ENCODE data around the gene BRWD1. TPM values are rescaled to one million over a fixed set of nuclear protein-coding genes. Genes with fewer than 3 reads are reported as not detected.

The BRWD1 gene
- total and polyA plus RNA-seq, 2 of the 8 experiments (the other 6 are each of a cell fraction or from before 2014, with no cell fraction given), result 9.3 to 45.2 TPM

DNA sequence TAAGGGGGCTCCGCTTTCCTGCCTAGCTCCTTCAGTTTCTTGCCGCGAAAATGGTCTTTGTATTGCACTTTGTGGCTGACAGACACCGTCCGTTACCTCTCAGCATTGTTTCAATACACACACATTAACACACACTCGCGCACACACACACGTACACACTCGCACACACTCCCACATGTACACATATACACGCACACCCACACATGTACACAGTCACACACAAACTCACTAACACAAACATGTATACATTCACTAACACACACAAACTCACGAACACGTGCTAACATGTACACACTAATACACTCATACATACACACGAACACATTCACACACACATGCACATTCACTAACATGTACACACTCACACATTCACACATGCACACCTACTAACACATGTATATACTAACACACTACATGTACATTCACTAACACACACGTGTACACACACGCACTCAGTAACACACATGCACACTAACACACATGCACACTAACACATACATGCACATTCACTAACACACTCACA, 179.1 kb downstream of the BRWD1 start:
- H4K8ac ChIP-seq (ENCODE audit: extremely low read depth, insufficient read depth, low read length), result no peak overlapping the region
- no peak overlapping the region for H3K23ac ChIP-seq (ENCODE audit: insufficient read length)
- no peak overlapping the region for H2AFZ ChIP-seq (ENCODE audit: low read length)
- WGBS, 2 experiments (ENCODE audit: extremely low coverage in 1 of 2, insufficient coverage in 1 of 2, insufficient read length in 1 of 2, insufficient replicate concordance in 2 of 2, low coverage in 1 of 2, low lambda C conversion rate in 2 of 2, missing lambda C conversion rate in 1 of 2), result 93 to 100% methylated on average over 7 to 15 of the region's 15 CpGs
- peaks cover 0 to 6% of the 10 kb centered on the region in 2 experiments; a peak in 2 of 4 replicates for H3K9me3 ChIP-seq (ENCODE audit: insufficient read depth in 2 of 2, low read depth in 1 of 2, low read length in 1 of 2)
- CTCF ChIA-PET (ENCODE audit: partially characterized antibody), result interaction anchor here (0.8 to 2.6 kb wide), 8 partner anchors 8 to 50 kb away, joined by 3 to 14 read pairs (median 4); no protein-coding TSS in a partner anchor
- H3K4me1 ChIP-seq (replicated peaks in 1 of 4; ENCODE audit: control insufficient read depth in 3 of 4, insufficient read depth in 4 of 4, low read length in 3 of 4), result peaks cover 0 to 12% (median 7%) of the 10 kb centered on the region in 4 experiments; a peak in 6 of 7 replicates
- FAIRE-seq, result no peak
- H2BK5ac ChIP-seq (ENCODE audit: low read depth, low read length), result peak overlapping the region; percentile 45; the same call in 1 of the 2 replicates
- H2BK20ac ChIP-seq (ENCODE audit: low read length), result 0 out of 2 replicates have a peak overlapping the region, but pooled peaks have one; percentile 26
- no peaks in the 10 kb centered on the region for H3K36me3 ChIP-seq (ENCODE audit: control insufficient read depth in 2 of 4, insufficient read depth in 4 of 4, low read length in 3 of 4)
- no peaks in the 10 kb centered on the region for H3K79me2 ChIP-seq (ENCODE audit: control insufficient read depth in 1 of 2, insufficient read depth in 2 of 2, low read length in 2 of 2)
- peak overlapping the region; percentile 11 for H3K56ac ChIP-seq (replicated peaks; ENCODE audit: insufficient read length, low read depth, low read length)
- no peaks in the 10 kb centered on the region for H3K27me3 ChIP-seq (replicated peaks in 1 of 4; ENCODE audit: control insufficient read depth in 3 of 4, extremely low read depth in 1 of 4, insufficient read depth in 3 of 4, low read length in 3 of 4)
- no peak overlapping the region for H2BK120ac ChIP-seq (replicated peaks; ENCODE audit: low read depth, low read length)
- H3K27ac ChIP-seq (ENCODE audit: low read depth, low read length), result no peak overlapping the region
- H2AK5ac ChIP-seq (ENCODE audit: low read depth, low read length), result peak overlapping the region; percentile 90
- H3K4ac ChIP-seq (replicated peaks; ENCODE audit: insufficient read length, low read depth, low read length), result peak overlapping the region; percentile 19
- H3K4me3 ChIP-seq (ENCODE audit: extremely low read depth in 1 of 4, insufficient read depth in 2 of 4, low read depth in 3 of 4, low read length in 4 of 4), result no peak overlapping the region
- no peak overlapping the region for H2BK12ac ChIP-seq (ENCODE audit: low read depth, low read length)
- H4K5ac ChIP-seq (ENCODE audit: insufficient read length, low read depth, low read length), result no peak overlapping the region
- H4K91ac ChIP-seq (replicated peaks; ENCODE audit: insufficient read length, low read length), result peak overlapping the region; percentile 79
- no peak overlapping the region for H3K4me2 ChIP-seq (ENCODE audit: insufficient read depth in 1 of 2, low read depth in 2 of 2, low read length in 2 of 2)
- 0 out of 7 replicates have a peak overlapping the region, but pooled peaks of 1 of the 4 experiments have one; percentile 29 for H3K9ac ChIP-seq (replicated peaks in 1 of 4; ENCODE audit: extremely low read depth in 1 of 4, low read depth in 3 of 4, low read length in 3 of 4)
- H3K79me1 ChIP-seq (ENCODE audit: low read depth, low read length), result no peaks in the 10 kb centered on the region
- H3K14ac ChIP-seq (ENCODE audit: insufficient read length), result no peak overlapping the region
- H3K18ac ChIP-seq (ENCODE audit: extremely low read depth, low read length), result no peak overlapping the region; the same call in 1 of the 2 replicates
- H2BK15ac ChIP-seq (ENCODE audit: low read length), result peak overlapping the region; percentile 7; the same call in 1 of the 2 replicates
- POLR2A ChIA-PET (ENCODE audit: partially characterized antibody), result no interaction called here
- DNase-seq (ENCODE audit: low read depth in 1 of 2, low spot score in 2 of 2), result peak in 1 of 2 experiments; percentile 11
- H3K23me2 ChIP-seq (ENCODE audit: low read depth, low read length), result peaks cover 5% of the 10 kb centered on the region; the same call in 1 of the 2 replicates
- H4K20me1 ChIP-seq (replicated peaks in 1 of 2; ENCODE audit: control insufficient read depth in 1 of 2, insufficient read depth in 2 of 2, low read length in 2 of 2), result peaks cover 0 to 4% of the 10 kb centered on the region in 2 experiments
- TF ChIP-seq TBP (IDR thresholded peaks at IDR 0.05; ENCODE audit: low read depth, low read length), result no peak
- no peak for TF ChIP-seq CEBPB (IDR thresholded peaks at IDR 0.05; ENCODE audit: low read depth, low read length)
- TF ChIP-seq TAF1 (IDR thresholded peaks at IDR 0.05; ENCODE audit: low read depth, low read length), result no peak
- TF ChIP-seq POU5F1 (IDR thresholded peaks at IDR 0.05; ENCODE audit: low read depth, low read length), result no peak
- TF ChIP-seq SIRT6 (IDR thresholded peaks at IDR 0.05; ENCODE audit: low read length), result no peak
- TF ChIP-seq HDAC6 (IDR thresholded peaks at IDR 0.05; ENCODE audit: low read depth, low read length), result no peak

Measured in H1 (cell line).